Inflammatory macrophage treated with lipopolysaccharide for 4 hours (primary cell): ENCODE measurements around the gene USP28.
"Not testable (repeated sequence)": the region's sequence is repeated elsewhere in the genome, so short reads cannot be mapped to it uniquely, and the experiment has no call there.

Experiments
- DNase-seq: peaks from one replicate; pipeline ENCODE4 v3.0.0-alpha.2; 2020

The USP28 gene

GRCh38 chr11:113833151-113833550 lies 42.2 kb downstream of the USP28 start:
- no peak for DNase-seq

- DNase-seq = no peak
Observed at GRCh38 chr11:113831314-113831713, 44.1 kb downstream of the USP28 start.

- no peak for DNase-seq
Observed at GRCh38 chr11:113829751-113830150, 45.6 kb downstream of the USP28 start.

- DNase-seq = no peak
Observed at GRCh38 chr11:113828191-113828590, 47.2 kb downstream of the USP28 start.

GRCh38 chr11:113827477-113827876 lies 47.9 kb downstream of the USP28 start:
- no peak for DNase-seq

DNA sequence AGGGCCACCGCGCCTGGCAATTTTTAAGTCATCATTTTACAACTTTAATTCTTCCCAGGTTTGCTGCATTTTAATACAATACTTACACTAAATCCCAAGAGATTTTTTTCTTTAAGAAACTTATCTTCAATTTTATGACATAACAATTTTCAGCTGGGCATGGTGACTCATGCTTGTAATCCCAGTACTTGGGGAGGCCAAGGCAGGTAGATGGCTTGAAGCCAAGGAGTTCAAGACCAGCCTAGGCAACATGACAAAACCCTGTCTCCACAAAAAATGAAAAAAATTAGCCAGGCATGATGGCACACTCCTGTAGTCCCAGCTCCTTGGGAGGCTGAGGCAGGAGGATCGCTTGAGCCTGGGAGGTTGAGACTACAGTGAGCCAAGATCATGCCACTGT lies 56.9 kb downstream of the USP28 start:
- DNase-seq = no peak

DNA sequence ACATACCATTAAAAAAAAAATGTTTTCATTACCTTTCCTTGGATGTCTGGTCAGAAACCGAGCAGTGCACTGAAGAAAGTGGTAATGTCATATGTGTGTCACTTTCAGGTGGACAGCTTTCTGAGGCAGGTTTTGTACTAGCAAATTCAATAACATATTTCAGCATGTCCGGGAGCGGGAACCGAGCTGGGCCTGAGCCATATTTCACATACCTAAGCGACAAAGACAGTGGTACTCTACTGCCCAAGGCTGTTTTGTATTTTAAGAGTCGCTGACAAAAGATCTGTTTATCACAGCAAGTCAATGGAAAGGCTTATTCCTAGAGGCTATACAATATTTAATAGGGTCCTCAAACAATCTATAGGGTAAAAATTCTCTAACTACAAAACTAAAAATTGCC lies 57.7 kb downstream of the USP28 start:
- no peak for DNase-seq

- DNase-seq = no peak
Observed at GRCh38 chr11:113817162-113817561, 58.2 kb downstream of the USP28 start.

DNA sequence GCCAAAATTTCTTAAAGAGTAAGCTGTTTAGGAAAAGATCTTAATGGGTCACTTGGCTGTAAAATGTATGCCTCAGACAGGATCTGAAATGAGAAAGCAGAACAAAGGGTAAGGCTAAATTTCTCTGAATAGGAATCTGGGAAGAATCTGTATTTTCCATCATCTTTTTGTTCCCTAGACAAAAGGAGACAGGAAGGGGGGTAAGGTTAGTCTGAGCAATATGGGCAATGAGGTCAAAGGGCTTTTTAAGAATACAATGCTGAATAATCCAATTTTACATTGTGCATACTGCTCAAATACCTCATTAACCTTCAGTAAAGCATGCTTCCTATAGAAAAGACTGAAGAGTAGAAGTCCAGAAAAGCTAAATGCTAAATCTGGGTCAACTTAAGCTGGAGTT lies 61.2 kb downstream of the USP28 start:
- DNase-seq = no peak

DNA sequence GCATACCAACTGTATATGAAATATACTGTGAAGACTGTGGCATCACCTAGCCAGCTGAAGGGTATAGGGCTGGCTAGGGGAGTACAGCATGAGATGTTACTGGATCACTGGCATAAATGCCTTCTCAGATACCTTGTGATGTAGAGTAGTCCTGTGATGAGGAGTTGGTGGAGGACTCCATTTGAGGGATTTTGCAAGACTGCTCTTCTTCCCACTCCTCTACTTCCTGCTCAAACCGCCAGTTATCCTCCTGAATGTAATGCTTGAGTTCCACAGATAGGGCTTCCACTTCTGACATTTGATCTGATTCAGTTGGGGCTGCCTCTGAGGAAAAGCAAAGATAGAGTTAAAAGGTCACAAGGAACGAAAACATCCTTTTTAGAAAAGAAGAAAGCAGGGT lies 66.4 kb downstream of the USP28 start:
- peak; percentile 15 for DNase-seq

- peak; percentile 6 for DNase-seq
Observed at GRCh38 chr11:113806406-113806805, 69.0 kb downstream of the USP28 start.

GRCh38 chr11:113805640-113806039 lies 69.7 kb downstream of the USP28 start:
- no peak for DNase-seq

DNA sequence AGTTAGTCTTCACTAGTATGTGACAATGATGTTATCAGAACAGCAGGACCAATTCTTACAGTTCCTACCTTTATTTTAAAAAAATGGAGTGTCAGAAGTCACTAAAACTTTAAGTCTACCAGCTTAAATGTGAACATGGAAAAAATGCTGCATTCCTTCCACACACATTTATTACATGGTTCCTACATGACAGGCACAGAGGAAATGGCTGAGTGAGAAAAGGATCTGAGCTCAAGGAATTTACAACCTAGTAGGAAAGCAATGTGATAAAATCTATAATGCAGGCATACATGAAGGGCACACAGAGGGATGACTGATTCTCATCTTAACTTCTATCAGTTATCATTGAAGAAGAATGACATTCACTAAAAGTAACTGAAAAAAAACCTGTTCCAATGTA lies 72.8 kb downstream of the USP28 start:
- no peak for DNase-seq

DNA sequence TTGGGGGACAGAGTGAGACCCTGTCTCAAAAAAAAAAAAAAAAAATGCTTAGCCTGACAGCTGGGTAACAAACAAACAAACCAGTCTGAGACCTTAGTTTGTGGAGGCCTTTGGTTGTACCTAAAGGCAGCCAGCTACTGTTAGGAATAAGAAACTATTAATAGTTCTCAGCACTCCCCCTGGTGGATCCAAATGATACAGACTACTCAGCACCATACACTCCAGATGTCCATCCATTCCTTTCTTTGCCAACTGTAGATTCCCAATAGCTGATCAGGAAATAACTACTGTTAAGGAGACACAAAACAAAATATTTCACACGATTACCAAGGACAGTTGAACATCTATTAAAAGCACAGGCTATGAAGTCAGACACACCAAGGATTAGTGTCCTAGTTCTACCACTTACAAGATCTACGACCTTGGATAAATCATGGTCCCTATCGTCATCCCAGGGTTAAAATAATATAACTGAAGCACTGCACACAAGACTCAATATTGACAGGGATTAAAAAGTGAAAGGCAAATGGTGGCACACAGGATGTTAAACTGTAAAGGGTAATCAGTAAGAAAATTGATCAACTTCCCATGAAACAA lies 78.6 kb downstream of the USP28 start:
- DNase-seq = peak; percentile 34

GRCh38 chr11:113789675-113790320 lies 85.6 kb downstream of the USP28 start:
- DNase-seq = no peak

- not testable (repeated sequence) for DNase-seq
Observed at GRCh38 chr11:113789016-113789415, 86.4 kb downstream of the USP28 start.

DNA sequence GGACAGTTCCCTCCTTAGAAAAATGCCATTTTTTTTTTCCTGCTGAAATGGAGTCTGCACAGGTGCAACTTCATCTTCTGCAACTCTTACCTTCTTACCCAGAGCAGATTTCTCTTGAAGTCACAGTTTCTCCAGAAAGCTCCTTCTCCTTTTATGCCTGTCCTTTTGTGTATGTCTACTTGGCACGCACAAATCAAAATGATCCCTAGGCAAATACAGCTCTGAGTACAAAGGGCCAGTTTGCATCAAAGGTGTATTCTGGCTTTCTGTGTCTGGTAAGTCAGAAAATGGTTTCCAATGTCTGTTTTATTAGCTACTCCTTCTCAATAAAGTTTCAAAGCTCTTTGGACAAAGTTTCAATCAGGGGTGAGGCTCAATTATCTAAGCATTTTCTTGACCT lies 93.2 kb downstream of the USP28 start:
- no peak for DNase-seq

DNA sequence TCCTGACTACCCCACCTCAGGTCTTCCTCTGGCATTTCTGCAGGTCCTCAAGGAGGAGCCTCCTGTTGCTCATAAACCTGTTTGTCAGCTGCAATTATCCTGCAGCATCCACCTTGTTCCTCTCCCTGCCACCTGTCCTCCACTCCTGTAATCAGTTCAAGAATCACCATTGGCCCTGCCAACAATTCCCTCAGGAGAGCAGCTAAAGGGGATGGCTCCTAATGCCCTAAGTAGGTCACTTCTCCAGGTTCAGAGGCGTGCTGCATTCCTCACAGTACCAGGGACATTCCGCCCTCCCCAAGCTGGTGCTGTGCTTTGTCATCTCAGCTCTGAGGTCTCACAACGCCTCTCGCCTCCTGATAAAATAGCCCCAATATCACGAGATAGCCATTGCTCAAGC lies 93.7 kb downstream of the USP28 start:
- DNase-seq = no peak

DNA sequence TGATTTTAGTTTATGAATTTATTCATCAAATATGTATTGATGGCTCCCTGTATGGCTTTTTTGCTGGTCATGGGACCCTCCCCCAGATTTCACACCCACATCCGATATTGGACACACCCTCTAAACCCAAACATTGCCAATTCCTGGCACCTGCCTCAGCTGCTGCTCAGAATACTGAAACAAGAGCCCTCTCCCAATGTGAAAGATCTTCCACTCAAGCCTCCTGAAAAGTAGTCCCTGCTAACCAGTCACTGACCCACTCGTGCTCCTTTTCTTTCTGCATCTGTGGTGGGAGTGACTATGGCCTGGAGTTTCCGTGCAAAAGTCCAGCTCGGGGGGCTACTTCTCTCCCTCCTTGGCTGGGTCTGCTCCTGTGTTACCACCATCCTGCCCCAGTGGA lies 95.9 kb downstream of the USP28 start, which contains the start of gene CLDN25:
Gene CLDN25, plus strand, starts transcription at position 301 of the 400 bp plus-strand sequence. Its CDS starts 0 bp downstream, at position 301.
- no peak for DNase-seq

DNA sequence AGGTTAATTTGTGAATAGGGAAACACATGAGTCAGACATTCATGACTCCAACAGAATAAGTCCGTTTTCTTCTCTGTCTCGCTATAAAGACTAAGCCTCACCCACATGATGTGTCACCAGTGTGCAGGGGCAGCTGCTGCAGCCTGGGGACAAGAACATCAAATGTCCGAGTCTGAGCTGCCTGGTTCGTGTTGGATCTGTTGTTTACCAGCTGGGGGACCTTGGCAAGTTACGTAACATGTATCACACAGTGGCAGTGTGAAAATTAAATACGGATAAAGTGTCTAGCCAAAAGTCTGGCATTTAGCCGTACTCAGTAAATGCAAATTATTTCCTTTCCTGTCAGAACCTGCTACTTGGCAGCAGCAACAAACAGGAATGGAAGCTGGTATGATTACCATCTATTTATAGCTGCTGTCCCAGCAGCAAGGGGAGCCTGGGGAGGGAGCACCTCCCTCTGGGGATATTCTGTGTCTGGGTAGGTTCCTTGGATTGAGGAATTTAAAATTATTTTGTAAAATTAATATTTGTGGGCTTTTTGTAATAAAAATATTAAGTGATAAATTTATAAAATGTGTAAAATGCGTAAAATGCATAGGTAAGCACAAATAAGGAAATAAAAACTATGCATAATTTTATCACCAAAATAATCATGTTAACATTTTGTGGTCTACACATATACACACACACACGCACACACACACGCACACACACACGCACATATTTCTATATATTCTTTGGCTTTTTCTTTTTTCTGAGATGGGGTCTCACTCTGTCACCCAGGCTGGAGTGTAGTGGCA lies 97.1 kb downstream of the USP28 start:
- peak; percentile 1 for DNase-seq

DNA sequence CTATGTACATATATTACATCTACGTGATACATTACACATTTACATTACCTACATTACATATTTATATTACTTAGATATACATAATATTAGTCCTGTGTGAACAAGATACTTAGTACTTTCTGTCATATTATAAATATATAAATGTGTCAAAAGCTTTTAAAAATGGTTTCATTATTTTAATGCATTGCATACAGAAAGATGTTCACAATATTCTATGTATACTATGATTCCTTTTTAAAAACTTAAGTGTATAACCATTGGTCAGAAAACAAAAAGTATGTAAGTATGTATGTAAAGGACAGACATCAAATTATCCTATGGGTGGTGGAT lies 101.2 kb downstream of the USP28 start:
- DNase-seq = no peak

GRCh38 chr11:113773416-113774173 lies 101.8 kb downstream of the USP28 start, which contains the start of gene ZW10:
Gene ZW10, minus strand, starts transcription at chr11:113773692. Its CDS starts 26 bp downstream, at chr11:113773666.
- DNase-seq = peak; percentile 97

DNA sequence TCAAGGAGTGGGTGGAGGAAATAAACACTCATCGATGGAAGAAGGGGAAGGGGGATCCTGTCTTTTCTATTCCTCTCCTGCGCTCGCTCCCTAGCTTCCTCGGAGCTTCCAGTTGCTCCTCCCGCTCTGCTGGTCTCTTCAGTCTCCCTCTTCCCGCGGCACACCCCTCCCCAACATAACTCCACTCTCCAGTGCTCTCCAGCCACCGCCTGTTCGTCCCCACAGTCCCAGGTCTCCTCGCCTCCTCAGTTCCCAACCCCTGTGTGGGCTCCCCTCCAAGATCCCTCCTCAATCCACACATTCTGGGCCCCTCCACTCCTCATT lies 102.3 kb downstream of the USP28 start:
- peak; percentile 2 for DNase-seq

GRCh38 chr11:113771964-113772363 lies 103.4 kb downstream of the USP28 start:
- DNase-seq = no peak
